DND-41 (cell line): ENCODE data around the gene PPARGC1A.

Experiments
- CTCF ChIP-seq: IDR thresholded peaks from 2 replicates; pipeline ENCODE4 v1.5.1; 2012; ENCODE audit warnings: borderline replicate concordance, low read length, moderate library complexity, mild to moderate bottlenecking; ENCODE audit not compliant: poor library complexity, severe bottlenecking; ENCODE audit errors: extremely low read depth
- EZH2 ChIP-seq: IDR thresholded peaks from 3 replicates; pipeline ENCODE4 v1.6.1; 2012; ENCODE audit warnings: borderline replicate concordance, low read depth, mild to moderate bottlenecking, moderate library complexity, low read length, inconsistent platforms; ENCODE audit not compliant: severe bottlenecking

- TF ChIP-seq CTCF = no peak
- TF ChIP-seq EZH2 = no peak
Measured at GRCh38 chr4:23932901-23933308, 43.1 kb upstream of the PPARGC1A start.
